Ramos (cell line): Measurements from ENCODE around the gene ZXDC.

Experiments
- in situ Hi-C: fragments of 300-500 bp; cut with MboI; formaldehyde crosslinking; loops from one replicate; pipeline ENCODE4 v1.14.3; 2022; ENCODE audit warnings: low sequenced_read_pairs; ENCODE audit not compliant: unreplicated experiment

Gene ZXDC

GRCh38 chr3:126511291-126511690 lies 35.6 kb upstream of the ZXDC start:
- in situ Hi-C loops: no loop called here

- in situ Hi-C loops: no loop called here
These were observed 34.7 kb upstream of the ZXDC start for GRCh38 chr3:126510308-126510910.

- in situ Hi-C loops: no loop called here
These were observed 34.1 kb upstream of the ZXDC start for GRCh38 chr3:126509597-126510307.

- in situ Hi-C loops: no loop called here
These were observed 32.9 kb upstream of the ZXDC start for GRCh38 chr3:126508564-126508964.

- in situ Hi-C loops: no loop called here
These were observed 32.2 kb upstream of the ZXDC start for GRCh38 chr3:126507886-126508285.

- in situ Hi-C loops: no loop called here
These were observed 28.0 kb upstream of the ZXDC start for GRCh38 chr3:126503701-126504100.

- in situ Hi-C loops: no loop called here
These were observed 27.0 kb upstream of the ZXDC start for GRCh38 chr3:126502656-126503055.

- in situ Hi-C loops: no loop called here
These were observed 26.0 kb upstream of the ZXDC start for GRCh38 chr3:126501736-126502135.

- in situ Hi-C loops: no loop called here
These were observed 25.4 kb upstream of the ZXDC start for GRCh38 chr3:126501054-126501453.

GRCh38 chr3:126500016-126500415 lies 24.3 kb upstream of the ZXDC start:
- in situ Hi-C loops: no loop called here

- in situ Hi-C loops: no loop called here
These were observed 23.7 kb upstream of the ZXDC start for GRCh38 chr3:126499401-126499800.

GRCh38 chr3:126498929-126499328 lies 23.2 kb upstream of the ZXDC start:
- in situ Hi-C loops: no loop called here

GRCh38 chr3:126498461-126498860 lies 22.8 kb upstream of the ZXDC start:
- in situ Hi-C loops: no loop called here

GRCh38 chr3:126497956-126498355 lies 22.3 kb upstream of the ZXDC start:
- in situ Hi-C loops: no loop called here

- in situ Hi-C loops: no loop called here
These were observed 21.5 kb upstream of the ZXDC start for GRCh38 chr3:126496894-126497850.

GRCh38 chr3:126495786-126496185 lies 20.1 kb upstream of the ZXDC start:
- in situ Hi-C loops: no loop called here

- in situ Hi-C loops: no loop called here
These were observed 19.2 kb upstream of the ZXDC start for GRCh38 chr3:126494970-126495230.

- in situ Hi-C loops: no loop called here
These were observed 18.7 kb upstream of the ZXDC start for GRCh38 chr3:126494204-126494969.

- in situ Hi-C loops: no loop called here
These were observed 18.0 kb upstream of the ZXDC start for GRCh38 chr3:126493739-126494138.

- in situ Hi-C loops: no loop called here
These were observed 17.4 kb upstream of the ZXDC start for GRCh38 chr3:126493051-126493450.
